Heart left ventricle (tissue), 16 donors: Measurements from ENCODE around the gene ASIC1. TPM values are rescaled to one million over a fixed set of nuclear protein-coding genes. Genes with fewer than 3 reads are reported as not detected.

Source experiments
- ATAC-seq, 4 donors: fragments of 200-7000 bp; cut with Tn5 transposase; one replicate each; pipeline ENCODE4 v1.9.1; 2020 to 2022; ENCODE audit warnings: moderate library complexity in 4 of 4, mild to moderate bottlenecking in 3 of 4, moderate number of reproducible peaks in 1 of 4
- DNase-seq, 5 donors: peaks; one replicate each; pipeline ENCODE4 v3.0.0-alpha.2; 2020
- H3K27ac ChIP-seq, 12 donors: fragments of 200-600 bp; sonication (generic) in 4 of 12; one replicate each; pipeline versions ENCODE4 v1.5.0 to v1.8.0; 2016 to 2022; ENCODE audit warnings: mild to moderate bottlenecking in 2 of 12
- H3K27me3 ChIP-seq, 9 donors: fragments of 200-600 bp; sonication (generic) in 2 of 9; one replicate each; pipeline versions ENCODE4 v1.5.1 to v1.8.0; 2016 to 2022; ENCODE audit warnings: mild to moderate bottlenecking in 3 of 9
- H3K36me3 ChIP-seq, 9 donors: fragments of 200-600 bp; sonication (generic) in 2 of 9; one replicate each; pipeline versions ENCODE4 v1.5.0 to v1.8.0; 2018 to 2022; ENCODE audit warnings: mild to moderate bottlenecking in 2 of 9
- H3K4me1 ChIP-seq, 12 donors: fragments of 200-600 bp; sonication (generic) in 4 of 12; one replicate each; pipeline versions ENCODE4 v1.5.0 to v1.8.0; 2016 to 2022; ENCODE audit warnings: mild to moderate bottlenecking in 3 of 12
- H3K4me3 ChIP-seq, 12 donors: fragments of 200-600 bp; sonication (generic) in 4 of 12; one replicate each; pipeline versions ENCODE4 v1.5.0 to v1.8.0; 2017 to 2022; ENCODE audit warnings: mild to moderate bottlenecking in 9 of 12, moderate library complexity in 4 of 12
- H3K9me3 ChIP-seq, 12 donors: fragments of 200-600 bp; sonication (generic) in 4 of 12; one replicate each; pipeline versions ENCODE4 v1.5.0 to v1.8.0; 2016 to 2022; ENCODE audit warnings: mild to moderate bottlenecking in 1 of 12
- CTCF ChIP-seq, 12 donors: fragments of 200-600 bp; sonication (generic) in 4 of 12; IDR thresholded peaks; one replicate each; pipeline versions ENCODE4 v1.5.0 to v1.8.0; 2018 to 2022; ENCODE audit warnings: antibody characterized with exemption in 12 of 12, mild to moderate bottlenecking in 5 of 12
- POLR2A ChIP-seq, 2 donors: fragments of 450-650 bp; IDR thresholded peaks; one replicate each; pipeline ENCODE4 v1.6.1; 2017; ENCODE audit warnings: antibody characterized with exemption in 2 of 2, mild to moderate bottlenecking in 2 of 2, moderate library complexity in 2 of 2
- WGBS, 4 donors: extraction: QIAGEN DNeasy Blood & Tissue Kit in 2 of 4; methylation state at CpG; one replicate each; pipeline versions ENCODE4 v1.1.5 to v1.1.7; 2013 to 2018; 5-methylcytosine and 5-hydroxymethylcytosine counted together
- intact Hi-C, 10 donors: fragments of 100-400 bp; cut with DNase I; formaldehyde crosslinking; loops; one replicate each; pipeline versions ENCODE4 v1.11.1 to v1.14.2; 2022
- polyA plus RNA-seq, 2 donors: library from polyadenylated mRNA; stranded (reverse); fragments of 200-250 nt; gene quantifications; one replicate each; pipeline ENCODE4 v1.2.3, GENCODE V29; 2013
- total RNA-seq, 9 donors: library from RNA; depleted of rRNA in 2 of 9; stranded (reverse); fragments of >200 nt in 2 of 9; fragmentation: NEBNext Ultra II Directional in 3 of 9; extraction: Animal tissue kit (Norgen Biotek cat#: 25700) in 3 of 9; gene quantifications; one replicate each; pipeline versions ENCODE4 v1.1.0 to v1.2.4, GENCODE V29; 2016 to 2023
- donor health status: ischemic (EF 13 %, LVEDD 7.1; RV severe dilation, severe dysfunction).
- donor health status: healthy with polysubstance abuse.
- donor health status: DM: no; HTN: yes; CAD: no.
- donor health status: DM: no; HTN: no; CAD: no.
- donor health status: ischemic (EF 25% LVEDD 6.9; RV normal size, moderate dysfunction).
- donor health status: ischemic (EF 25% LVEDD 5.7; RV mildly dilated, moderate dysfunction).
- donor health status: healthy.
- donor health status: DM: yes; HTN: yes; CAD: no.
- donor health status: ischemic (EF 35%, LVEDD 5.7; RV mildly dilated, moderate dysfunction).
- donor health status: nonischemic (EF 11% LVEDD 7.7; RV severe dilation, severe dysfunction).
- donor health status: DM: yes; HTN: yes; CAD: no.
- donor health status: PGD.
- donor health status: ischemic (EF 29% LVEDD 5.4; RV normal size, mild dysfunction).
- donor health status: nonischemic (EF 23%, LVEDD 6.1; RV moderate dilation, normal function).

ASIC1 gene
- total and polyA plus RNA-seq, 11 donors: 0.31 to 1.8 (median 0.71) TPM

- TF ChIP-seq CTCF (IDR thresholded peaks at IDR 0.05): no peak
- TF ChIP-seq POLR2A (IDR thresholded peaks at IDR 0.05): no peak
- intact Hi-C loops: no loop called here
- DNase-seq (no peak), ATAC-seq (no peak)
- WGBS, 4 donors: 94 to 95% (median 95%) methylated on average over 11 to 12 of the region's 12 CpGs
- Histone ChIP-seq H3K4me1 (peaks cover 2 to 57% (median 38%) of the 10 kb centered on the region in 12 donors), H3K27me3 (no peaks in the 10 kb centered on the region), H3K27ac (no peak overlapping the region), H3K36me3 (peaks cover 0 to 11% (median 0%) of the 10 kb centered on the region in 9 donors), H3K4me3 (no peak overlapping the region), H3K9me3 (no peaks in the 10 kb centered on the region)
Observed at GRCh38 chr12:50105913-50106450, 48.6 kb downstream of the ASIC1 start.

GRCh38 chr12:50106907-50107306 lies 49.5 kb downstream of the ASIC1 start:
- Histone ChIP-seq H3K4me1 (peaks cover 2 to 59% (median 43%) of the 10 kb centered on the region in 12 donors), H3K27ac (no peak overlapping the region), H3K9me3 (no peaks in the 10 kb centered on the region), H3K36me3 (peaks cover 0 to 3% (median 0%) of the 10 kb centered on the region in 9 donors), H3K27me3 (no peaks in the 10 kb centered on the region), H3K4me3 (no peak overlapping the region)
- ATAC-seq (no peak), DNase-seq (no peak)
- intact Hi-C loops: no loop called here
- TF ChIP-seq POLR2A (IDR thresholded peaks at IDR 0.05) (no peak), CTCF (IDR thresholded peaks at IDR 0.05) (no peak)
- WGBS, 4 donors: 67 to 83% (median 73%) methylated on average over 1 to 3 of the region's 3 CpGs

- H3K27ac ChIP-seq: no peak overlapping the region
- 93 to 96% (median 94%) methylated on average over 17 of the region's 17 CpGs for WGBS, 4 donors
- H3K4me1 ChIP-seq: peaks cover 2 to 52% (median 40%) of the 10 kb centered on the region in 12 donors
- no peaks in the 10 kb centered on the region for H3K36me3 ChIP-seq
- intact Hi-C loops: no loop called here
- no peak for TF ChIP-seq CTCF (IDR thresholded peaks at IDR 0.05)
- TF ChIP-seq POLR2A (IDR thresholded peaks at IDR 0.05): no peak
- H3K4me3 ChIP-seq: no peak overlapping the region
- no peak for ATAC-seq
- H3K27me3 ChIP-seq: no peaks in the 10 kb centered on the region
- DNase-seq: no peak
- no peaks in the 10 kb centered on the region for H3K9me3 ChIP-seq
Observed at GRCh38 chr12:50107416-50108268, 50.2 kb downstream of the ASIC1 start.

- peaks cover 0 to 1% (median 0%) of the 10 kb centered on the region in 9 donors for H3K36me3 ChIP-seq
- intact Hi-C loops: no loop called here
- 89 to 100% (median 93%) methylated on average over 3 of the region's 3 CpGs for WGBS, 4 donors
- no peak for DNase-seq
- H3K9me3 ChIP-seq: no peaks in the 10 kb centered on the region
- no peaks in the 10 kb centered on the region for H3K27me3 ChIP-seq
- no peak overlapping the region for H3K4me3 ChIP-seq
- no peak for ATAC-seq
- no peak for TF ChIP-seq POLR2A (IDR thresholded peaks at IDR 0.05)
- TF ChIP-seq CTCF (IDR thresholded peaks at IDR 0.05): no peak
- peaks cover 2 to 54% (median 42%) of the 10 kb centered on the region in 12 donors for H3K4me1 ChIP-seq
- peak overlapping the region; percentile 78 to 100 (median 92) for H3K27ac ChIP-seq
Observed at GRCh38 chr12:50109319-50109718, 51.9 kb downstream of the ASIC1 start.
